Uterus (tissue), 4 donors: ENCODE results near the gene CD33. TPM values are rescaled to one million over a fixed set of nuclear protein-coding genes. Genes with fewer than 3 reads are reported as not detected.

ENCODE experiments used
- DNase-seq, 2 donors: peaks; one replicate each; pipeline ENCODE4 v3.0.0-alpha.2; 2019 to 2020
- H3K27ac ChIP-seq, 2 donors: fragments of 200-600 bp; sonication (generic); 1 replicate in 1 of 2; 2 replicates in 1 of 2; pipeline ENCODE4 v1.5.1; 2016 to 2018
- H3K27me3 ChIP-seq, 2 donors: fragments of 200-600 bp; sonication (generic); one replicate each; pipeline ENCODE4 v1.5.1; 2018 to 2019; ENCODE audit warnings: control low read depth in 1 of 2
- H3K36me3 ChIP-seq, 2 donors: fragments of 200-600 bp; sonication (generic); one replicate each; pipeline ENCODE4 v1.5.1; 2019; ENCODE audit warnings: control low read depth in 1 of 2
- H3K4me1 ChIP-seq, 2 donors: fragments of 200-600 bp; sonication (generic); one replicate each; pipeline ENCODE4 v1.5.1; 2018 to 2019; ENCODE audit warnings: control low read depth in 1 of 2
- H3K4me3 ChIP-seq, 2 donors: fragments of 200-600 bp; sonication (generic); 1 replicate in 1 of 2; 2 replicates in 1 of 2; pipeline ENCODE4 v1.5.1; 2018 to 2019; ENCODE audit warnings: mild to moderate bottlenecking in 1 of 2
- H3K9me3 ChIP-seq, 2 donors: fragments of 200-600 bp; sonication (generic); one replicate each; pipeline ENCODE4 v1.5.1; 2019; ENCODE audit warnings: control low read depth in 1 of 2
- POLR2A ChIP-seq, 2 donors: fragments of 450-650 bp; IDR thresholded peaks; one replicate each; pipeline ENCODE4 v1.6.1; 2016; ENCODE audit warnings: antibody characterized with exemption in 2 of 2, mild to moderate bottlenecking in 1 of 2, moderate library complexity in 1 of 2
- intact Hi-C: fragments of 100-400 bp; cut with DNase I; formaldehyde crosslinking; loops from one replicate; pipeline ENCODE4 v1.15.1; 2023; ENCODE audit warnings: low total_unique reads
- microRNA-seq: library from miRNA; unstranded; fragments of <30 nt; microRNA quantifications from one replicate; pipeline ENCODE4, GENCODE V29; 2016; ENCODE audit warnings: borderline microRNAs expressed, borderline replicate concordance
- small RNA-seq: library from RNA; depleted of rRNA; stranded (forward); fragments of <200 nt; gene quantifications from one replicate; pipeline ENCODE3, GENCODE V24; 2016
- total RNA-seq, 4 donors: library from RNA; depleted of rRNA in 3 of 4; stranded (reverse); fragments of >200 nt in 3 of 4; gene quantifications; one replicate each; pipeline versions ENCODE4 v1.1.0 to v1.2.4, GENCODE V29; 2014 to 2023
- TF ChIP-seq, protein P1 (sequence below), 4 experiments: fragments of 200-600 bp in 2 of 4; fragments of 450-650 bp in 2 of 4; sonication (generic) in 2 of 4; IDR thresholded peaks; one replicate each; pipeline ENCODE4 v1.5.1; 2016 to 2019; ENCODE audit warnings: antibody characterized with exemption in 4 of 4, mild to moderate bottlenecking in 2 of 4, moderate library complexity in 1 of 4
- donor health status: DM: yes; HTN: yes; CAD: no.

CD33 gene
- total RNA-seq, 4 donors from 2014 or later = 0.26 to 3.3 (median 3.0) TPM; not detected in 1

DNA sequence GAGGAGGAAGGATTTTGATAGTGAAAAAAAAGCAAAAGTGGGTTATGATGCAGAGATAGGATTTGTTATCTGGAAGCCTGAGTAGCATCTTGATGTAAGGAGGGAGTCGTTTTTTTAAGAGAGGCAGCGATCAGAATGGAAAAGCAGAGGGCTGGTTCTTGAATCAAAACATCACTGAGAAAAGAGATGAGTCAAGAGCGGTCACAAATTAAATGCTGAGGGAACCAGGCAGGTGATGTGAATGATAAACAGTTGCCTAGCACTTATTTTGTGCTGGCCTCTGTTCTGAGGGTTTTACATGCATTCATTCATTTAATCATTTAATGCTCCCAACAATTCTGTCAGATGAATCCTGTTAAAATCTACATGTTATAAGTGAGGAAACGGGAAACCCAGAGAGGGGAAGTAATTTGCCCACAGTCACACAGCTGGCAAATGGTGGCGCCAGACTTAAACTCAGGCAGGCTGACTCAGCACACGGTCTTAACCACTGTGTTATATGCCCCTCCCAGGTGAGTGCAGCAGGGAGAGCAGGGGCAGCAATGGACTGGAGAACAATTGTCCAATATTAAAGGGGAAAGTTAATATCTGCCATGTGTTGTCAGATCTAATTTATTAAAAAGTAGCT, 47.4 kb downstream of the CD33 start:
- Histone ChIP-seq H3K36me3 (no peaks in the 10 kb centered on the region), H3K4me3 (no peak overlapping the region), H3K27me3 (no peaks in the 10 kb centered on the region), H3K4me1 (no peaks in the 10 kb centered on the region), H3K9me3 (no peaks in the 10 kb centered on the region), H3K27ac (no peak overlapping the region)
- intact Hi-C loops = no loop called here
- TF ChIP-seq POLR2A (IDR thresholded peaks at IDR 0.05) = no peak
- TF ChIP-seq, protein P1, sequence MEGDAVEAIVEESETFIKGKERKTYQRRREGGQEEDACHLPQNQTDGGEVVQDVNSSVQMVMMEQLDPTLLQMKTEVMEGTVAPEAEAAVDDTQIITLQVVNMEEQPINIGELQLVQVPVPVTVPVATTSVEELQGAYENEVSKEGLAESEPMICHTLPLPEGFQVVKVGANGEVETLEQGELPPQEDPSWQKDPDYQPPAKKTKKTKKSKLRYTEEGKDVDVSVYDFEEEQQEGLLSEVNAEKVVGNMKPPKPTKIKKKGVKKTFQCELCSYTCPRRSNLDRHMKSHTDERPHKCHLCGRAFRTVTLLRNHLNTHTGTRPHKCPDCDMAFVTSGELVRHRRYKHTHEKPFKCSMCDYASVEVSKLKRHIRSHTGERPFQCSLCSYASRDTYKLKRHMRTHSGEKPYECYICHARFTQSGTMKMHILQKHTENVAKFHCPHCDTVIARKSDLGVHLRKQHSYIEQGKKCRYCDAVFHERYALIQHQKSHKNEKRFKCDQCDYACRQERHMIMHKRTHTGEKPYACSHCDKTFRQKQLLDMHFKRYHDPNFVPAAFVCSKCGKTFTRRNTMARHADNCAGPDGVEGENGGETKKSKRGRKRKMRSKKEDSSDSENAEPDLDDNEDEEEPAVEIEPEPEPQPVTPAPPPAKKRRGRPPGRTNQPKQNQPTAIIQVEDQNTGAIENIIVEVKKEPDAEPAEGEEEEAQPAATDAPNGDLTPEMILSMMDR (IDR thresholded peaks at IDR 0.05) = no peak
- no peak for DNase-seq

DNA sequence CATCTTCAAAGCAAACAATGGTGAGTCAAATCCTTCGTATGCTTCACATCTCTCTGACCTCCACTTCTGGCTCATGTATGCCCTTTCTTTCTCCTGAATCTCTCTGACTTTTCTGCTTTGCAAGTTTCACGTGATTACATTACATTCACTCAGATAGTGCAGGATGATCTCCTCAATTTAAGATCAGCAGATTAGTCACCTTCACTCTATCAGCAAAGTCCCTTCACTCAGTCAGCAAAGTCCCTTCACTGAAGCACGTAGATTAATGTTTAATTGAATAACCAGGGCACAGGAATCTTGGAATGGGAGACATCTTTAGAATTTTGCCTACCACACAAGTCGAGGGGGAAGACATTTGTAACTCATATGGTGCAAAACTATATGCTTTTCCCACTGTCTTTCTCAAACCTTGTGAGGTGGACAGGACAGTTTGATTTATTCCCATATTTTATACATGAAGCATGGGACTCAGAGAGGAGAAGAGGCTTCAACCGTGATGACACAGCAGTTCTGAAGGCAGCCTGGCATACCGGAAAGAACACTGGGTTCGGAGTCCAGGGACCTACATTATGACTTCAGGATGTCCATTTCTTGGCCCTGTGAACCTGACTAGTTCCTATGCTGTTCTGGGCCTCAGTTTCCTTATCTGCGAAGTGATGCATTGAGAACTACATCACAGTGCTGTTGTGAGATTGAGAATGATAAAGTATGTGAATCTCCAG, 49.3 kb downstream of the CD33 start:
- Histone ChIP-seq H3K4me1 (no peaks in the 10 kb centered on the region), H3K36me3 (no peaks in the 10 kb centered on the region), H3K27ac (no peak overlapping the region), H3K4me3 (no peak overlapping the region), H3K9me3 (no peaks in the 10 kb centered on the region), H3K27me3 (no peaks in the 10 kb centered on the region)
- no peak for DNase-seq
- intact Hi-C loops = no loop called here
- no peak for TF ChIP-seq POLR2A (IDR thresholded peaks at IDR 0.05)

DNA sequence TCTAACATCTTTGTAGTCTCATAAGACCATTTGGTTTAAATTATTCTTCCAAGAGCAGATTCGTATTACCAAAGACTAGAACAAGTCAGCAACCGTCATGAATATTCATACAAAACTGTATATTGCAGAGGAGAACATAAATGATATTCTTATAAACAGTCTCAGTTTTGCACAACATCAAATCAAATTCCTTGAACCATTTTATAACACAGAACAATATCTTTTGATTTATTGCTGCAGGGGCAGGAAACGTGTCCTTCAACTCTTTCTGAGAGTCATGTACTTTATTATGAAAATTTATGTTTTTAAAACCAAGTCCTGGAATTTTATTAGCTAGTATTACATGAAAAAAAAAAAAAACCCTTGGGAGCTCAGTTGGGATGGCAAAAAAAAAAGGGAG, 52.2 kb downstream of the CD33 start:
- H3K9me3 ChIP-seq = no peaks in the 10 kb centered on the region
- no peaks in the 10 kb centered on the region for H3K27me3 ChIP-seq
- no peak for DNase-seq
- no peak overlapping the region for H3K4me3 ChIP-seq
- intact Hi-C loops = no loop called here
- no peaks in the 10 kb centered on the region for H3K4me1 ChIP-seq
- no peak for TF ChIP-seq POLR2A (IDR thresholded peaks at IDR 0.05)
- TF ChIP-seq, protein P1 (IDR thresholded peaks at IDR 0.05) = no peak
- no peak overlapping the region for H3K27ac ChIP-seq
- no peaks in the 10 kb centered on the region for H3K36me3 ChIP-seq

DNA sequence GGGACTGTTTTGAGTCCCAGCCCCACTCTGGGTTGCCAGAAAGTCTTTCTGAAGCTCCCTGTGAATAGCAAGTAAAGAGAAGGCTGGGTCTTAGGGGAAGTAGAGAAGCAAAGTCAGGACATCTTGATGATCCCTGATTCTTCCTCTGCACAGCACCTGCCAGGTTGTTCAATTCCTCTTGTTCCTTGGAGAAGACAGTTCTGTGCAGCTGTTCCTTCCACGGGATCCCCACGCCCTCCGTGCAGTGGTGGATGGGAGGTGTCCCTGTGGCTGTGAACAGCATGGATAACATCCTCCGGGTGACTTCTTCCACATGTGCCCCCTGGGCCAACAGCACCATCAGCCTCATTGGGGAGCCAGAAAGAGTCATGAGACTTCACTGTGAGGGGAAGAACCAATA, 57.5 kb downstream of the CD33 start:
- no peak for DNase-seq
- Histone ChIP-seq H3K27me3 (no peaks in the 10 kb centered on the region), H3K36me3 (no peaks in the 10 kb centered on the region)

DNA sequence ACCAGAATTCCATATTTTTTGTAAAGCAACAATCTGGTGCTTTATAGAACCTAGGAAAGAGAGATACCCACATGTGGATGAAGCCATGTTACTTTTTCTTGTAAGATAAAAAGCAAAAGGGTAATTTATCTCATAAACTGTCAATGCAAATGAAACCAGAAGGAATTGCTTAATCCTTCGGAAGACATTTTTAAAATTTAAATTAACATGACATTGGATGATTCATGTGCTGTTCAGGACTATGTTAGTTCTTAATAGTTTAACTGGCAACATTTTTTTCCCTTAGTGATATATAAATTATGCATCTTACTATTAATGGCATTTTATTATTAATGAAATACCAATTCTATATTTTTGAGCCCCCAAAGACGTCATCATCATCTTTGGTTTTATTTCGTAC, 60.8 kb downstream of the CD33 start:
- DNase-seq = no peak
- Histone ChIP-seq H3K4me3 (no peak overlapping the region), H3K27ac (no peak overlapping the region), H3K4me1 (no peaks in the 10 kb centered on the region), H3K9me3 (no peaks in the 10 kb centered on the region), H3K27me3 (no peaks in the 10 kb centered on the region), H3K36me3 (no peaks in the 10 kb centered on the region)
- intact Hi-C loops = no loop called here
- TF ChIP-seq POLR2A (IDR thresholded peaks at IDR 0.05) = no peak
- TF ChIP-seq, protein P1 (IDR thresholded peaks at IDR 0.05) = no peak

More for the DNA sequence above, 57.5 kb downstream of the CD33 start:
- Histone ChIP-seq H3K9me3 (no peaks in the 10 kb centered on the region), H3K4me1 (no peaks in the 10 kb centered on the region), H3K27ac (no peak overlapping the region), H3K4me3 (no peak overlapping the region)
- no peak for TF ChIP-seq POLR2A (IDR thresholded peaks at IDR 0.05)
- TF ChIP-seq, protein P1 (IDR thresholded peaks at IDR 0.05) = no peak
- intact Hi-C loops = no loop called here

Small RNA genes lying within 50 kb of the gene (microRNA-seq; reads per million reads assigned to microRNA genes)
- not detected for gene MIR8074

Small RNA genes lying within 50 kb of the gene (small RNA-seq; reads per million reads assigned to genes)
- not detected for gene MIR8074

Other genes starting within 250 kb of the CD33 start
- gene KLK7, start 241.2 kb upstream of the CD33 start, total RNA-seq = 1 to 10 TPM in 1 of 4 donors, under 1 TPM in 1, not detected in 2; 0.14 to 1.1 TPM
- gene KLK8, start 223.5 kb upstream of the CD33 start, total RNA-seq = 1 to 10 TPM in 1 of 4 donors, not detected in 3; 4.8 TPM
- 1 to 10 TPM in 2 of 4 donors, not detected in 2; 3.8 to 4.1 TPM for gene KLK10, start 205.4 kb upstream of the CD33 start, total RNA-seq
- 1 to 10 TPM in 2 of 4 donors, not detected in 2; 1.3 to 2.0 TPM for gene KLK11, start 198.5 kb upstream of the CD33 start, total RNA-seq
- not detected for gene KLK12, start 190.1 kb upstream of the CD33 start, total RNA-seq
- gene KLK13, start 160.0 kb upstream of the CD33 start, total RNA-seq = not detected
- gene KLK14, start 142.2 kb upstream of the CD33 start, total RNA-seq = under 1 TPM in 1 of 4 donors, not detected in 3; 0.76 TPM
- 10 to 100 TPM in 1 of 4 donors, 1 to 10 TPM in 2, not detected in 1; 7.8 to 27.7 (median 8.4) TPM for gene CTU1, start 116.7 kb upstream of the CD33 start, total RNA-seq
- 1 to 10 TPM in 3 of 4 donors, under 1 TPM in 1; 0.51 to 2.6 (median 1.7) TPM for gene SIGLEC9, start 100.2 kb upstream of the CD33 start, total RNA-seq
- under 1 TPM in 2 of 4 donors, not detected in 2; 0.14 to 0.59 TPM for gene SIGLEC7, start 82.8 kb upstream of the CD33 start, total RNA-seq
- gene SIGLECL1, start 26.0 kb downstream of the CD33 start, total RNA-seq = under 1 TPM in 1 of 4 donors, not detected in 3; 0.55 TPM
- under 1 TPM in 1 of 4 donors, not detected in 3; 0.28 TPM for gene IGLON5, start 86.6 kb downstream of the CD33 start, total RNA-seq
- 1 to 10 TPM in 3 of 4 donors, under 1 TPM in 1; 0.26 to 3.6 (median 1.7) TPM for gene VSIG10L, start 117.1 kb downstream of the CD33 start, total RNA-seq
- 10 to 100 TPM; 18.8 to 56.6 (median 32.8) TPM for gene ETFB, start 141.3 kb downstream of the CD33 start, total RNA-seq
- gene CLDND2, start 143.9 kb downstream of the CD33 start, total RNA-seq = 1 to 10 TPM in 1 of 4 donors, not detected in 3; 1.2 TPM
- gene NKG7, start 147.6 kb downstream of the CD33 start, total RNA-seq = 1 to 10 TPM in 3 of 4 donors, not detected in 1; 1.0 to 3.6 (median 2.9) TPM
- gene LIM2, start 162.9 kb downstream of the CD33 start, total RNA-seq = not detected
- not detected for gene C19orf84, start 165.5 kb downstream of the CD33 start, total RNA-seq
- gene SIGLEC10, start 192.6 kb downstream of the CD33 start, total RNA-seq = 10 to 100 TPM in 1 of 4 donors, 1 to 10 TPM in 1, under 1 TPM in 2; 0.26 to 11.2 (median 1.1) TPM
- under 1 TPM in 2 of 4 donors, not detected in 2; 0.21 to 0.34 TPM for gene SIGLEC8, start 233.4 kb downstream of the CD33 start, total RNA-seq